Measurements from ENCODE around the gene KRT3. TPM values are rescaled to one million over a fixed set of nuclear protein-coding genes. Genes with fewer than 3 reads are reported as not detected.
"Not testable (repeated sequence)": the region's sequence is repeated elsewhere in the genome, so short reads cannot be mapped to it uniquely, and the experiment has no call there.

Gene KRT3
- total and polyA plus RNA-seq, 2 experiments from 2014 or later, result not detected

DNA sequence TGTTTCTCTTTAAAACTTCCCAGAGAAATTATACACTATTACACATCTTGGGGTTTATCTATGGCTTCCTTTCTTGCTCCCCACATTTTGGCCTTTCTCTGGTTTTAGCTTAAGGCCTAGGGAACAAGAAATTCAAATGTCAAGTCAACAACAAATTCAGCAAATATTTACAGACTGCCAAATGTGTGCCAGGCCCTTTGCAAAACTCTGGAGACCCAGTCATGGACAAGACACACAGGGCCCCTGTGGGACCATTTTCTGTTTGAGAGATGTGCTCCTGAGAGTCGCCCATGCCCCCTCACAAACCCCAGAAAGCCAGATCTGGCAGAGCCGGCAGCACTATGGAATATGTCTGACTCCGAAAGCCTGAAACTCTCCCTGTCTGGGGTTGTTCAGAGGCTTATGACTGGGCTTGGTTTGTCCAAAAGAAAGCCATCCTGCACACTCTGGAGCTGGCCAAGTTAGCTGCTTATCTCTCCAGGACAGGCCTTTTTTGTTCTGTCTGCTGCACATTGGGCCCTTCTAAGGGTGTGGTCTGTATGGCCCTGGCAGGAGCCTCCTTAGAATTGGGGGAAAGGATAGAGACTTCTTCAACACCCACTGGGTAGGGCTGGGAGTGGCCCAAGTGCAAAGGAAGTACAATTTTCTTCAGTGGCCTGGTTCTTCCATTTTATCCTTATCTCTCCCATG, 1.1 kb upstream of the KRT3 start:
- Histone ChIP-seq H3K9me3 (ENCODE audit: low read depth) (no peaks in the 10 kb centered on the region), H3K36me3 (no peaks in the 10 kb centered on the region), H3K4me1 (ENCODE audit: low read depth) (no peaks in the 10 kb centered on the region), H3K27me3 (peaks cover 18% of the 10 kb centered on the region), H3K4me3 (no peak overlapping the region), H3K27ac (no peak overlapping the region)
- TF ChIP-seq CTCF (IDR thresholded peaks at IDR 0.05; ENCODE audit: low read depth, low read length), result no peak
- no peak for DNase-seq (ENCODE audit: low read depth in 1 of 2, low spot score in 1 of 2)

GRCh38 chr12:52796429-52796794, 495 bp upstream of the KRT3 start:
- Histone ChIP-seq H3K9me3 (ENCODE audit: low read depth) (no peaks in the 10 kb centered on the region), H3K4me1 (ENCODE audit: low read depth) (no peaks in the 10 kb centered on the region), H3K27me3 (peaks cover 18% of the 10 kb centered on the region), H3K4me3 (no peak overlapping the region), H3K27ac (no peak overlapping the region), H3K36me3 (no peaks in the 10 kb centered on the region)
- TF ChIP-seq CTCF (IDR thresholded peaks at IDR 0.05; ENCODE audit: low read depth, low read length), result no peak
- DNase-seq (ENCODE audit: low read depth in 1 of 2, low spot score in 1 of 2), result no peak

DNA sequence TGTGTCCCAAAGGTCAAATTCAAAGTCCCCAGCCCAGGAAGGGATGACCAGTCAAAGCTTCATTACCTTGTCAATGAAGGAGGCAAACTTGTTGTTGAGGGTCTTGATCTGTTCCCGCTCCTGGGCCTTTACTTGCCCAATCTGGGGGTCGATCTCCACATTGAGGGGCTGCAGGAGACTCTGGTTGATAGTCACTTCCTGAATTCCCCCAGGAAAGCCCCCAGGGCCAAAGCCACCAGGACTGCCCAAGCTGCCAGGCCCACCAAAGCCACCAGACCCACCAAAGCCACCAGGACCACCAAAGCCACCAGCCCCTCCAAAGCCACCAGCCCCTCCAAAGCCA, 614 bp downstream of the KRT3 start:
- DNase-seq (ENCODE audit: low read depth in 1 of 2, low spot score in 1 of 2); H3K27ac ChIP-seq; H3K4me3 ChIP-seq; H3K36me3 ChIP-seq; H3K4me1 ChIP-seq (ENCODE audit: low read depth); H3K9me3 ChIP-seq (ENCODE audit: low read depth): not testable (repeated sequence)
- H3K27me3 ChIP-seq, result peaks cover 24% of the 10 kb centered on the region

GRCh38 chr12:52794479-52795331, 1.2 kb downstream of the KRT3 start:
- no peaks in the 10 kb centered on the region for H3K4me1 ChIP-seq (ENCODE audit: low read depth)
- H3K9me3 ChIP-seq (ENCODE audit: low read depth), result no peaks in the 10 kb centered on the region

DNA sequence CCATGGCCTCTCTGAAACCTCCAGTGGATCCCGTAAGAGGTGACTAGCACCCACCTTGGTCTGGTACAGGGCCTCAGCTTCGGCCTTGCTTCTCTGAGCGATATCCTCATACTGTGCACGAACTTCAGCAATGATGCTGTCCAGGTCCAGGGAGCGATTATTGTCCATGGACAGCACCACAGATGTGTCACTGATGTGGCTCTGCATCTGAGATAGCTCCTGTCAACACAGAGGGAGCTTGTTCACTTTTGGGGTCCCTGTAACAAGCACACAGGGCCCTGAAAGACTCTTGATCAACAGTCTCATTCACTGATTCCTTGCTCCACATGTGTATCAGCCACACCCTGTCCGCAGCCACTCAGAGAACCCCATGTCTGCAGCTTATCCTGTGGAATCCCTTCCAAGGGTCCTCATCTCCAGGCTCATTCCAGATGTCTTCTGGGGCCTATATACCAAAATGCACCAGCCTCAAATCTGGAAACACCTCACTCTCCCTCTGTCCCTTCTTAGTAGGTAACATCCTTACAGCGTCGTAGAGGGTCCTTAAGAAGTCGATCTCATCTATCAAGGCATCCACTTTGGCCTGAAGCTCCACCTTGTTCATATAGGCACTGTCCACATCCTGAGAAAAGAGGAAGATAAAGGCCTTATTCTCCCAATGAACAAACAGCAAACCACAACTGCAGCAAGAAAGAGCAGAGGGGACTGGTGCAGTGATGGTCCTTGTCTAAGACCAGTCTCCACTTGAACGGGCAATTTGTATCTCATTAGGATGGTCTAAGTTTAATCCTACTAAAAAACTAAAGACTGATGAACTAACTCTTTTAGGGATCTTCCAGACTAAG, 3.5 kb downstream of the KRT3 start:
- Histone ChIP-seq H3K27me3 (peaks cover 37% of the 10 kb centered on the region), H3K36me3 (no peaks in the 10 kb centered on the region), H3K4me1 (ENCODE audit: low read depth) (no peaks in the 10 kb centered on the region), H3K4me3 (no peak overlapping the region), H3K9me3 (ENCODE audit: low read depth) (no peaks in the 10 kb centered on the region), H3K27ac (no peak overlapping the region)
- no peak for DNase-seq (ENCODE audit: low read depth in 1 of 2, low spot score in 1 of 2)
- no peak for TF ChIP-seq CTCF (IDR thresholded peaks at IDR 0.05; ENCODE audit: low read depth, low read length)

More at GRCh38 chr12:52794479-52795331, 1.2 kb downstream of the KRT3 start:
- TF ChIP-seq CTCF (IDR thresholded peaks at IDR 0.05; ENCODE audit: low read depth, low read length), result no peak
- no peak for DNase-seq (ENCODE audit: low read depth in 1 of 2, low spot score in 1 of 2)
- H3K27ac ChIP-seq, result no peak overlapping the region
- H3K36me3 ChIP-seq, result no peaks in the 10 kb centered on the region
- H3K27me3 ChIP-seq, result peaks cover 30% of the 10 kb centered on the region
- no peak overlapping the region for H3K4me3 ChIP-seq
